WTC11 (cell line): ENCODE data around the gene TP53I3. TPM values are rescaled to one million over a fixed set of nuclear protein-coding genes. Genes with fewer than 3 reads are reported as not detected.

Source experiments
- ATAC-seq: fragments of 200-7000 bp; cut with Tn5 transposase; 2 replicates; pipeline ENCODE4 v1.10.0; 2021; ENCODE audit warnings: mild to moderate bottlenecking, moderate library complexity
- CTCF ChIA-PET: fragments of 300-600 bp; sonication (Branson Sonifier 250); formaldehyde crosslinking; loops from one replicate; lab custom pipeline; 2021; ENCODE audit warnings: antibody characterized with exemption; lab: Charles Lee
- POLR2A ChIA-PET: fragments of 350-600 bp; sonication (Branson Sonifier 250); formaldehyde crosslinking; loops from one replicate; lab custom pipeline; 2021; ENCODE audit warnings: antibody characterized with exemption; lab: Charles Lee
- DNase-seq: peaks from one replicate; pipeline ENCODE4 v3.0.0; 2021; ENCODE audit warnings: low spot score
- H3K27ac Mint-ChIP-seq: 2 replicates; pipeline ENCODE4 v1.8.0; 2021; ENCODE audit warnings: mixed read lengths
- H3K27me3 Mint-ChIP-seq: 2 replicates; pipeline ENCODE4 v1.8.0; 2021; ENCODE audit warnings: low read depth, mild to moderate bottlenecking, moderate library complexity, mixed read lengths
- H3K36me3 Mint-ChIP-seq: 2 replicates; pipeline ENCODE4 v1.8.0; 2021; ENCODE audit warnings: mixed read lengths
- H3K4me1 Mint-ChIP-seq: 2 replicates; pipeline ENCODE4 v1.8.0; 2022; ENCODE audit warnings: mixed read lengths
- H3K4me3 Mint-ChIP-seq: 2 replicates; pipeline ENCODE4 v1.8.0; 2021; ENCODE audit warnings: mild to moderate bottlenecking, moderate library complexity, mixed read lengths
- H3K9me3 Mint-ChIP-seq: 2 replicates; pipeline ENCODE4 v1.8.0; 2021; ENCODE audit warnings: mixed read lengths
- CBFB ChIP-seq: sonication (generic); formaldehyde crosslinking; IDR thresholded peaks from 2 replicates; pipeline ENCODE4 v1.8.1; 2022; ENCODE audit warnings: mild to moderate bottlenecking, low read depth, missing genetic modification reagents
- CREB1 ChIP-seq: sonication (generic); formaldehyde crosslinking; IDR thresholded peaks from 2 replicates; pipeline ENCODE4 v1.8.0; 2023; ENCODE audit warnings: mild to moderate bottlenecking, missing genetic modification reagents
- E2F4 ChIP-seq: sonication (generic); formaldehyde crosslinking; IDR thresholded peaks from 2 replicates; pipeline ENCODE4 v1.8.1; 2022; ENCODE audit warnings: low read depth, mild to moderate bottlenecking, moderate library complexity, missing genetic modification reagents, borderline replicate concordance
- ELF4 ChIP-seq: sonication (generic); formaldehyde crosslinking; IDR thresholded peaks from 2 replicates; pipeline ENCODE4 v1.8.1; 2022; ENCODE audit warnings: low read depth, mild to moderate bottlenecking, moderate library complexity, missing genetic modification reagents
- EMX1 ChIP-seq: fragments of 250-450 bp; sonication (Bioruptor Pico); IDR thresholded peaks from 2 replicates; pipeline ENCODE4 v1.8.0; 2021; ENCODE audit warnings: mild to moderate bottlenecking
- ETV6 ChIP-seq: sonication (generic); formaldehyde crosslinking; IDR thresholded peaks from 2 replicates; pipeline ENCODE4 v1.8.1; 2022; ENCODE audit warnings: mild to moderate bottlenecking, missing genetic modification reagents
- FOXJ3 ChIP-seq: sonication (generic); formaldehyde crosslinking; IDR thresholded peaks from 2 replicates; pipeline ENCODE4 v1.9.0; 2021; ENCODE audit warnings: missing genetic modification reagents, mild to moderate bottlenecking, borderline replicate concordance
- FOXP4 ChIP-seq: sonication (generic); formaldehyde crosslinking; IDR thresholded peaks from 2 replicates; pipeline ENCODE4 v1.8.0; 2022; ENCODE audit warnings: mild to moderate bottlenecking, missing genetic modification reagents
- IRF1 ChIP-seq: sonication (generic); formaldehyde crosslinking; IDR thresholded peaks from 2 replicates; pipeline ENCODE4 v1.8.0; 2023; ENCODE audit warnings: missing genetic modification reagents
- IRF2 ChIP-seq: sonication (generic); formaldehyde crosslinking; IDR thresholded peaks from 2 replicates; pipeline ENCODE4 v1.8.0; 2022; ENCODE audit warnings: low read depth, missing genetic modification reagents, borderline replicate concordance
- NFE2L1 ChIP-seq: sonication (generic); formaldehyde crosslinking; IDR thresholded peaks from 2 replicates; pipeline ENCODE4 v1.8.1; 2023; ENCODE audit warnings: missing genetic modification reagents
- NR2C2 ChIP-seq: sonication (generic); formaldehyde crosslinking; IDR thresholded peaks from 2 replicates; pipeline ENCODE4 v1.8.0; 2022; ENCODE audit warnings: mild to moderate bottlenecking, missing genetic modification reagents
- NR3C1 ChIP-seq: sonication (generic); formaldehyde crosslinking; conservative IDR thresholded peaks from 2 replicates; pipeline ENCODE4 v1.8.1; 2023; ENCODE audit warnings: low read depth, mild to moderate bottlenecking, missing genetic modification reagents
- RORB ChIP-seq: fragments of 250-450 bp; sonication (Bioruptor Pico); IDR thresholded peaks from 2 replicates; pipeline ENCODE4 v1.9.0; 2021; ENCODE audit warnings: mild to moderate bottlenecking
- SMAD4 ChIP-seq: sonication (generic); formaldehyde crosslinking; IDR thresholded peaks from 2 replicates; pipeline ENCODE4 v1.8.0; 2022; ENCODE audit warnings: mild to moderate bottlenecking, missing genetic modification reagents
- STAT6 ChIP-seq: sonication (generic); formaldehyde crosslinking; conservative IDR thresholded peaks from 2 replicates; pipeline ENCODE4 v1.8.1; 2023; ENCODE audit warnings: mild to moderate bottlenecking, low read depth, missing genetic modification reagents, moderate library complexity
- TCF7 ChIP-seq: sonication (generic); formaldehyde crosslinking; IDR thresholded peaks from 2 replicates; pipeline ENCODE4 v1.8.0; 2022; ENCODE audit warnings: mild to moderate bottlenecking, low read depth, missing genetic modification reagents, moderate library complexity
- USF2 ChIP-seq: sonication (generic); formaldehyde crosslinking; IDR thresholded peaks from 2 replicates; pipeline ENCODE4 v1.8.1; 2023; ENCODE audit warnings: mild to moderate bottlenecking, missing genetic modification reagents, moderate library complexity
- ZBTB21 ChIP-seq: sonication (generic); formaldehyde crosslinking; IDR thresholded peaks from 2 replicates; pipeline ENCODE4 v1.8.1; 2023; ENCODE audit warnings: mild to moderate bottlenecking, missing genetic modification reagents, borderline replicate concordance
- ZNF281 ChIP-seq: sonication (generic); formaldehyde crosslinking; IDR thresholded peaks from 2 replicates; pipeline ENCODE4 v1.8.0; 2023; ENCODE audit warnings: mild to moderate bottlenecking, missing genetic modification reagents
- ZNF423 ChIP-seq: fragments of 250-450 bp; sonication (Bioruptor Pico); IDR thresholded peaks from 2 replicates; pipeline ENCODE4 v2.1.2; 2022; ENCODE audit warnings: mild to moderate bottlenecking, moderate library complexity
- total RNA-seq: library from RNA; stranded (reverse); gene quantifications from 3 replicates; pipeline ENCODE4 v1.2.3, GENCODE V29; 2021

TP53I3 gene
- total RNA-seq, 1 experiment from 2014 or later, result 32.9 TPM

GRCh38 chr2:24052951-24053350 is 31.7 kb downstream of the TP53I3 start (continued):
- TF ChIP-seq RORB (CRISPR knock-in tag), result no peak

GRCh38 chr2:24051833-24052232 is 32.8 kb downstream of the TP53I3 start:
- Mint-ChIP-seq H3K36me3 (peaks cover 21% of the 10 kb centered on the region), H3K27me3 (no peaks in the 10 kb centered on the region), H3K4me3 (no peak overlapping the region), H3K9me3 (no peaks in the 10 kb centered on the region), H3K27ac (no peak overlapping the region)
- DNase-seq (no peak), ATAC-seq (no peak)
- ChIA-PET CTCF (interaction anchor here (1.6 to 2.3 kb wide), 2 partner anchors 8 to 32 kb away, joined by 5 to 6 read pairs; partner anchors contain the start of gene TP53I3), POLR2A (no interaction called here)
- no peak for TF ChIP-seq SMAD4 (CRISPR knock-in tag)
- no peak for TF ChIP-seq IRF2
- no peak for TF ChIP-seq FOXJ3
- TF ChIP-seq ZNF281 (CRISPR knock-in tag), result no peak
- TF ChIP-seq NR2C2 (CRISPR knock-in tag), result no peak
- no peak for TF ChIP-seq ZNF423 (CRISPR knock-in tag)
- TF ChIP-seq USF2 (CRISPR knock-in tag), result no peak
- TF ChIP-seq CREB1 (CRISPR knock-in tag), result no peak
- no peak for TF ChIP-seq ETV6 (CRISPR knock-in tag)
- TF ChIP-seq EMX1 (CRISPR knock-in tag), result no peak
- TF ChIP-seq NR3C1 (CRISPR knock-in tag), result no peak
- TF ChIP-seq STAT6 (CRISPR knock-in tag), result no peak
- TF ChIP-seq ZBTB21 (CRISPR knock-in tag), result no peak
- TF ChIP-seq FOXP4 (CRISPR knock-in tag), result no peak
- TF ChIP-seq E2F4 (CRISPR knock-in tag), result no peak
- no peak for TF ChIP-seq CBFB (CRISPR knock-in tag)
- TF ChIP-seq TCF7 (CRISPR knock-in tag), result no peak
- no peak for TF ChIP-seq NFE2L1 (CRISPR knock-in tag)
- no peak for TF ChIP-seq IRF1 (CRISPR knock-in tag)
- TF ChIP-seq ELF4 (CRISPR knock-in tag), result no peak
- TF ChIP-seq, all 79 proteins: peak for 0
- H3K4me1 Mint-ChIP-seq, result peaks cover 12% of the 10 kb centered on the region
